PC-9 (cell line): Measurements from ENCODE around the gene KIAA0232. TPM values are rescaled to one million over a fixed set of nuclear protein-coding genes. Genes with fewer than 3 reads are reported as not detected.

ENCODE experiments used
- BruUV-seq: library from RNA; stranded (reverse); fragments of 400-500 nt; replicated peaks from 2 replicates; lab custom pipeline; 2021; lab: Mats Ljungman, UMichigan
- CTCF ChIA-PET: fragments of 300-600 bp; sonication (Branson Sonifier 250); formaldehyde crosslinking; loops from one replicate; lab custom pipeline; 2022; ENCODE audit warnings: antibody characterized with exemption; lab: Charles Lee
- POLR2A ChIA-PET: fragments of 300-600 bp; sonication (Branson Sonifier 250); formaldehyde crosslinking; loops from one replicate; lab custom pipeline; 2022; ENCODE audit warnings: antibody characterized with exemption; ENCODE audit not compliant: unreplicated experiment; lab: Charles Lee
- DNase-seq, 2 experiments: peaks; one replicate each; pipeline versions ENCODE4 v3.0.0 to v3.0.0-alpha.2; 2015 to 2022; ENCODE audit warnings: mixed read lengths in 1 of 2
- H2AFZ ChIP-seq: fragments of 200-600 bp; sonication (generic); 2 replicates; pipeline ENCODE4 v1.8.1; 2017; ENCODE audit warnings: antibody characterized with exemption
- H3F3A ChIP-seq: fragments of 200-600 bp; sonication (generic); 2 replicates; pipeline ENCODE4 v1.8.1; 2017; ENCODE audit warnings: antibody characterized with exemption, mild to moderate bottlenecking, low read depth; ENCODE audit not compliant: insufficient read depth
- H3K27ac ChIP-seq: fragments of 200-600 bp; sonication (generic); 2 replicates; pipeline ENCODE4 v1.6.1; 2016; ENCODE audit warnings: mixed run types
- H3K27me3 ChIP-seq: fragments of 200-600 bp; sonication (generic); 2 replicates; pipeline ENCODE4 v1.6.1; 2016; ENCODE audit warnings: low read depth, mixed run types; ENCODE audit not compliant: insufficient read depth
- H3K36me3 ChIP-seq: fragments of 200-600 bp; sonication (generic); 2 replicates; pipeline ENCODE4 v1.6.1; 2016; ENCODE audit warnings: low read depth, mixed run types
- H3K4me1 ChIP-seq: fragments of 200-600 bp; sonication (generic); replicated peaks from 2 replicates; pipeline ENCODE4 v1.6.1; 2016; ENCODE audit warnings: mixed run types; ENCODE audit not compliant: insufficient read depth
- H3K4me2 ChIP-seq: fragments of 200-600 bp; sonication (generic); 2 replicates; pipeline ENCODE4 v1.6.1; 2017; ENCODE audit warnings: mixed run types
- H3K4me3 ChIP-seq: fragments of 200-600 bp; sonication (generic); 2 replicates; pipeline ENCODE4 v1.6.1; 2016; ENCODE audit warnings: mixed run types
- H3K79me2 ChIP-seq: fragments of 200-600 bp; sonication (generic); 2 replicates; pipeline ENCODE4 v1.6.1; 2017; ENCODE audit warnings: low read depth, mixed run types
- H3K9me2 ChIP-seq: fragments of 200-600 bp; sonication (generic); 2 replicates; pipeline ENCODE4 v1.8.1; 2017; ENCODE audit warnings: mild to moderate bottlenecking; ENCODE audit not compliant: insufficient read depth
- H3K9me3 ChIP-seq: fragments of 200-600 bp; sonication (generic); 2 replicates; pipeline ENCODE4 v1.8.1; 2016; ENCODE audit warnings: low read depth; ENCODE audit not compliant: insufficient read depth
- H4K20me1 ChIP-seq: fragments of 200-600 bp; sonication (generic); 2 replicates; pipeline ENCODE4 v1.8.1; 2017; ENCODE audit not compliant: insufficient read depth
- EZH2 ChIP-seq: fragments of 200-600 bp; sonication (generic); IDR thresholded peaks from 2 replicates; pipeline ENCODE4 v1.8.0; 2017; ENCODE audit warnings: antibody characterized with exemption, low read depth
- intact Hi-C: fragments of 100-400 bp; cut with micrococcal nuclease; formaldehyde crosslinking; loops from one replicate; pipeline ENCODE4 v1.10.0; 2022; ENCODE audit not compliant: unreplicated experiment
- total RNA-seq: library from RNA; stranded (reverse); gene quantifications from 2 replicates; pipeline ENCODE4 v1.2.3, GENCODE V29; 2021
- TF ChIP-seq, protein P1 (sequence below): fragments of 200-600 bp; sonication (generic); conservative IDR thresholded peaks from 2 replicates; pipeline ENCODE4 v1.6.1; 2017; ENCODE audit warnings: mixed run types, antibody characterized with exemption, mild to moderate bottlenecking, moderate library complexity

KIAA0232 gene
- total RNA-seq, 1 experiment from 2014 or later: 24.7 TPM

DNA sequence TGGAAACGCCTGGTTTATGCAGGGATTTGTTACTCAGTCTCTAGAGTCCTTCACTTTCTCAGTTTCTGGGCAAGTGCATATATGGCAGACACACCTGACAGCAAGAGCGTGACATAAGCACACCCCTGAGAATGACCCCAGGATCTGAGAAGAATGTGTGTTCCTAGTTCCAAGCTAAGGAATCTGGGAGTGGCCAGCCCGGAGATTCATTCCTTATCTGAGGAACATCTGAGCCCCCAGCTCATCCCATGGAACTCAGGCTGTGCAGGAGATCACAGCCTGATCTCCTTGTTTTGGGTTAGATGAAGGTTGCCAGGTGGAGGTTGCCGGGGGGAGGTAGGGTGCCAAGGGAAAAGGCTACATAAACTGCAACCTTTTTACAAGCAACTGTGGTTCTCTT, 23.8 kb upstream of the KIAA0232 start:
- H3K27me3 ChIP-seq: no peaks in the 10 kb centered on the region
- DNase-seq: no peak
- peaks cover 39% of the 10 kb centered on the region for H3K4me1 ChIP-seq
- intact Hi-C loops: no loop called here
- H3K9me2 ChIP-seq: no peaks in the 10 kb centered on the region
- BruUV-seq: no TSS peak
- H3K79me2 ChIP-seq: no peaks in the 10 kb centered on the region
- H3K4me3 ChIP-seq: no peak overlapping the region
- no peak overlapping the region for H2AFZ ChIP-seq
- H3K27ac ChIP-seq: no peak overlapping the region
- peaks cover 7% of the 10 kb centered on the region; the same call in 1 of the 2 replicates for H3F3A ChIP-seq
- CTCF ChIA-PET: no interaction called here
- no peaks in the 10 kb centered on the region for H3K9me3 ChIP-seq
- no peaks in the 10 kb centered on the region for H3K36me3 ChIP-seq
- TF ChIP-seq EZH2: no peak
- TF ChIP-seq, protein P1, sequence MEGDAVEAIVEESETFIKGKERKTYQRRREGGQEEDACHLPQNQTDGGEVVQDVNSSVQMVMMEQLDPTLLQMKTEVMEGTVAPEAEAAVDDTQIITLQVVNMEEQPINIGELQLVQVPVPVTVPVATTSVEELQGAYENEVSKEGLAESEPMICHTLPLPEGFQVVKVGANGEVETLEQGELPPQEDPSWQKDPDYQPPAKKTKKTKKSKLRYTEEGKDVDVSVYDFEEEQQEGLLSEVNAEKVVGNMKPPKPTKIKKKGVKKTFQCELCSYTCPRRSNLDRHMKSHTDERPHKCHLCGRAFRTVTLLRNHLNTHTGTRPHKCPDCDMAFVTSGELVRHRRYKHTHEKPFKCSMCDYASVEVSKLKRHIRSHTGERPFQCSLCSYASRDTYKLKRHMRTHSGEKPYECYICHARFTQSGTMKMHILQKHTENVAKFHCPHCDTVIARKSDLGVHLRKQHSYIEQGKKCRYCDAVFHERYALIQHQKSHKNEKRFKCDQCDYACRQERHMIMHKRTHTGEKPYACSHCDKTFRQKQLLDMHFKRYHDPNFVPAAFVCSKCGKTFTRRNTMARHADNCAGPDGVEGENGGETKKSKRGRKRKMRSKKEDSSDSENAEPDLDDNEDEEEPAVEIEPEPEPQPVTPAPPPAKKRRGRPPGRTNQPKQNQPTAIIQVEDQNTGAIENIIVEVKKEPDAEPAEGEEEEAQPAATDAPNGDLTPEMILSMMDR: no peak
- POLR2A ChIA-PET: interaction anchor here (0.6 kb wide), 1 partner anchor 10 kb away, joined by 3 read pairs; no protein-coding TSS in a partner anchor
- no peak overlapping the region for H3K4me2 ChIP-seq
- no peaks in the 10 kb centered on the region for H4K20me1 ChIP-seq

DNA sequence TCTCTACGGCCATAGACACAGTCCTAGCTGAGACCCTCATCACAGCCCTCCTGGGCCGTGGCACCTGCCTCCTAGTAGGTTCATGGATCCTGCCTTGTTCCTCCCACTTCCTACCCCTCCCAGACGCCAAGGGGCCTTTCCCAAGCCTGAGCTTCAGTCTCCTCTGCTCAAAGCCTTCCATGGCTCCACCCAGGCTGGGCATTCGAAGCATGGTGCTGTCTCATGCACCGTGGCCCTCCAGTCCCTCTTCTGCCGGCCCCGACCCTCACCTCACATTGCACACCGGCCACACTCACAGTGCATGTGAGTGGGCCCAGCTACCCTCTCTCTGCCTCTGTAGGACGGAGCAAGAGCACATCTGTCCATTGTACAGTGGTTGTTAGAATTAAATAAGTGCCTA, 21.7 kb upstream of the KIAA0232 start:
- no peaks in the 10 kb centered on the region for H3K9me2 ChIP-seq
- H3K4me1 ChIP-seq: peaks cover 30% of the 10 kb centered on the region
- no TSS peak for BruUV-seq
- peaks cover 7% of the 10 kb centered on the region; the same call in 1 of the 2 replicates for H3F3A ChIP-seq
- H3K27me3 ChIP-seq: no peaks in the 10 kb centered on the region
- no peaks in the 10 kb centered on the region for H3K36me3 ChIP-seq
- H2AFZ ChIP-seq: no peak overlapping the region
- DNase-seq: no peak
- ChIA-PET CTCF (no interaction called here), POLR2A (no interaction called here)
- no peak overlapping the region for H3K4me2 ChIP-seq
- H4K20me1 ChIP-seq: no peaks in the 10 kb centered on the region
- TF ChIP-seq EZH2: no peak
- no peaks in the 10 kb centered on the region for H3K79me2 ChIP-seq
- no peak overlapping the region for H3K4me3 ChIP-seq
- intact Hi-C loops: no loop called here
- H3K9me3 ChIP-seq: no peaks in the 10 kb centered on the region
- H3K27ac ChIP-seq: no peak overlapping the region

DNA sequence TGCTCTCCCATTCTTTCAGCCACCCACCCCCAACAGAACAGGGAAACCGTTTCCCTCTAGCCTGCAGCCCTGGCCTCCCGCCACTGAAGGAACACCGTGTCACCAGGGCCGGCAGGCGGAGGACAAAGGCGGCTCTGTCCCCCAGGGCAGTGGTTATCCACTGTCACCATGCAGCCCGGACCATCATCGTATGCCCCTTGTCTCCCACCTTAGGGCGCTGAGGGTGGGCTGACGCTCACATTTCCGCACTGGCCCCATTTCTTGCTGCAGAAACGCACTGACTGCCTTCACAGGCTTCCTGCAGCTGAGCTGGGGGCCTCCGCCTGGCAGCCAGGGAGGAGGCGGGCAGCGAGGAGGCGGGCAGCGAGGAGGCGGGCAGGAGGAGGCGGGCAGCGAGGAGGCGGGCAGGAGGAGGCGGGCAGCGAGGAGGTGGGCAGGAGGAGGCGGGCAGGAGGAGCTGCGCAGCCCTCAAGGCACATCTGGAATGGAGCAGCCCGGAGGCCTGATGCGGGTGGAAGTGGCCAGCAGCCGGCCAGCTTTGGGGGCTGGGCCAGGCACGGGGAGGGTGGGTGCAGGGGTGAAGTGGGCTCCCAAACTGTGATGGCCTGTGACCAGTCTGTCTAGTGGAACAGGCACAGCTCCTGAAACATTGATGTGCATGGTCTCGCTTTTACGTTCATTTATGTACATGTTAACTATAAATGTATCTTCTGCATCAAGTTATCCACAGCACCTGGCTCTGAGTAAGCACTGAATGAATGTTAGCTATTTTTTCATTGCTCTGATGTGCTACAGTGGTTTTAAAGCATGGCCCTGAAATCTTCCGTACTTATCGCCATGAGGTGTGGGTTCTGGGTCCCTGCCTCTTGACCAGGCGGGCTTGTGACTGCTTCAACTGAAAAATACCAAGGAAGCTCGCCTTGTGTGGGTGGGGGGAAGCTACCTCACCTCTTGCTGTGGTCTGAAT, 20.6 kb upstream of the KIAA0232 start:
- Histone ChIP-seq H3F3A (peaks cover 7% of the 10 kb centered on the region; the same call in 1 of the 2 replicates), H3K27me3 (no peaks in the 10 kb centered on the region), H3K36me3 (no peaks in the 10 kb centered on the region), H3K79me2 (no peaks in the 10 kb centered on the region), H3K27ac (no peak overlapping the region), H2AFZ (no peak overlapping the region), H3K4me3 (no peak overlapping the region), H3K4me2 (no peak overlapping the region), H4K20me1 (no peaks in the 10 kb centered on the region), H3K9me3 (no peaks in the 10 kb centered on the region), H3K9me2 (no peaks in the 10 kb centered on the region), H3K4me1 (peaks cover 39% of the 10 kb centered on the region)
- no peak for TF ChIP-seq EZH2
- TF ChIP-seq, protein P1: no peak
- ChIA-PET CTCF (no interaction called here), POLR2A (interaction anchor here (0.6 to 0.9 kb wide), 2 partner anchors 50 to 88 kb away, joined by 3 to 6 read pairs; a partner anchor contains a TSS)
- BruUV-seq: no TSS peak
- DNase-seq: peak in 1 of 2 experiments; percentile 16
- intact Hi-C loops: no loop called here
